ENCODE data around the gene FAM170B. TPM values are rescaled to one million over a fixed set of nuclear protein-coding genes. Genes with fewer than 3 reads are reported as not detected.

FAM170B gene
- total and polyA plus RNA-seq, 7 donors: not detected

- H3K4me3 ChIP-seq: no peak overlapping the region
- no peaks in the 10 kb centered on the region for H3K36me3 ChIP-seq
- peaks cover 0 to 26% (median 22%) of the 10 kb centered on the region in 4 donors for H3K4me1 ChIP-seq
- DNase-seq: no peak
- no peak overlapping the region for H3K27ac ChIP-seq
- H3K9me3 ChIP-seq: peaks cover 0 to 4% (median 2%) of the 10 kb centered on the region in 4 donors
- no peaks in the 10 kb centered on the region for H3K27me3 ChIP-seq
- intact Hi-C loops (cut with DNase I): no loop called here
- 84 to 86% methylated on average over 13 of the region's 13 CpGs for WGBS, 2 donors
- TF ChIP-seq EP300 (IDR thresholded peaks at IDR 0.05): no peak
- TF ChIP-seq, protein P1, sequence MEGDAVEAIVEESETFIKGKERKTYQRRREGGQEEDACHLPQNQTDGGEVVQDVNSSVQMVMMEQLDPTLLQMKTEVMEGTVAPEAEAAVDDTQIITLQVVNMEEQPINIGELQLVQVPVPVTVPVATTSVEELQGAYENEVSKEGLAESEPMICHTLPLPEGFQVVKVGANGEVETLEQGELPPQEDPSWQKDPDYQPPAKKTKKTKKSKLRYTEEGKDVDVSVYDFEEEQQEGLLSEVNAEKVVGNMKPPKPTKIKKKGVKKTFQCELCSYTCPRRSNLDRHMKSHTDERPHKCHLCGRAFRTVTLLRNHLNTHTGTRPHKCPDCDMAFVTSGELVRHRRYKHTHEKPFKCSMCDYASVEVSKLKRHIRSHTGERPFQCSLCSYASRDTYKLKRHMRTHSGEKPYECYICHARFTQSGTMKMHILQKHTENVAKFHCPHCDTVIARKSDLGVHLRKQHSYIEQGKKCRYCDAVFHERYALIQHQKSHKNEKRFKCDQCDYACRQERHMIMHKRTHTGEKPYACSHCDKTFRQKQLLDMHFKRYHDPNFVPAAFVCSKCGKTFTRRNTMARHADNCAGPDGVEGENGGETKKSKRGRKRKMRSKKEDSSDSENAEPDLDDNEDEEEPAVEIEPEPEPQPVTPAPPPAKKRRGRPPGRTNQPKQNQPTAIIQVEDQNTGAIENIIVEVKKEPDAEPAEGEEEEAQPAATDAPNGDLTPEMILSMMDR (IDR thresholded peaks at IDR 0.05): no peak
These were observed 42.2 kb downstream of the FAM170B start for GRCh38 chr10:49091450-49092210.

GRCh38 chr10:49090696-49091380 lies 43.0 kb downstream of the FAM170B start:
- H3K27me3 ChIP-seq: no peaks in the 10 kb centered on the region
- peaks cover 0 to 5% (median 3%) of the 10 kb centered on the region in 4 donors for H3K9me3 ChIP-seq
- TF ChIP-seq POLR2AphosphoS5 (IDR thresholded peaks at IDR 0.05) (no peak), POLR2A (IDR thresholded peaks at IDR 0.05) (no peak), EP300 (IDR thresholded peaks at IDR 0.05) (no peak)
- TF ChIP-seq, protein P1 (IDR thresholded peaks at IDR 0.05): no peak
- H3K27ac ChIP-seq: peak overlapping the region in 2 of 4 donors; percentile 46
- no peaks in the 10 kb centered on the region for H3K36me3 ChIP-seq
- peaks cover 0 to 26% (median 19%) of the 10 kb centered on the region in 4 donors for H3K4me1 ChIP-seq
- WGBS, 2 donors: 63 to 82% methylated on average over 6 of the region's 6 CpGs
- no peak for DNase-seq
- intact Hi-C loops (cut with DNase I): no loop called here
- no peak overlapping the region for H3K4me3 ChIP-seq

- peaks cover 0 to 5% (median 3%) of the 10 kb centered on the region in 4 donors for H3K9me3 ChIP-seq
- peak overlapping the region in 2 of 4 donors; percentile 46 for H3K27ac ChIP-seq
- H3K27me3 ChIP-seq: no peaks in the 10 kb centered on the region
- no peak for TF ChIP-seq POLR2AphosphoS5 (IDR thresholded peaks at IDR 0.05)
- no peak for TF ChIP-seq EP300 (IDR thresholded peaks at IDR 0.05)
- TF ChIP-seq, protein P1 (IDR thresholded peaks at IDR 0.05): no peak
- TF ChIP-seq POLR2A (IDR thresholded peaks at IDR 0.05): no peak
- WGBS, 2 donors: 53 to 74% methylated on average over 1 of the region's 1 CpG
- H3K36me3 ChIP-seq: no peaks in the 10 kb centered on the region
- H3K4me1 ChIP-seq: peaks cover 0 to 26% (median 19%) of the 10 kb centered on the region in 4 donors
- intact Hi-C loops (cut with DNase I): no loop called here
- no peak overlapping the region for H3K4me3 ChIP-seq
- DNase-seq: no peak
These were observed 43.6 kb downstream of the FAM170B start for GRCh38 chr10:49090189-49090575.

DNA sequence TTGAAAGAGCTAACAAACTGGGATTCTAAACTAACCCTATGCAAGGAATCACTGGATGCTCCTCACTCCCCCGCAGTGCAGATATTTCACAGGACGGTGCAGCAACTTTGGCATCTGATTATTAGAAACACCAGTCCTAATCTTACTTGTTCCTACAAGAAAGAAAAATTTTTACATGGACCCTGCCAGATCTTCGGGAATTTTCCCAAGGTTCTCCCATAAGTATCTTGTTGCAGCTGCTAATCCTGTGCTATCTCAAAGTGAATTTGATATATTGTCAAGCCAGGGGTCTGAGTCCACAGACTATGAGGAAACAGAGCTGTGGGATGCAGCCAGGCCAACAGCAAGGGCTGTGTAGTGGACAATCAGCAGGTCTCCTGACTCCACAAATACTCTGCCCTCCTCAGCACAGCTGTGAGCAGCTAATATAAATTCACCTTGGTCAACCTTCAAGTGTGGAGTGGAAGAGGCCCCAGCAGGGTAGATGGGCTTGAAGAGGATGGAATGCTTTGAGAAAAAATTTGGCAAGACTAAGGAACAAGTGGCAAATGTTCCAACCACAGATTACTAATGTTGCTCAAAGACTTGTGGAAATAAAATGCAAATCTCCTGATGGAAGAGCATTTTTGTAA lies 44.1 kb downstream of the FAM170B start:
- peaks cover 0 to 4% (median 1%) of the 10 kb centered on the region in 4 donors for H3K36me3 ChIP-seq
- peaks cover 0 to 5% (median 3%) of the 10 kb centered on the region in 4 donors for H3K9me3 ChIP-seq
- no peak overlapping the region for H3K4me3 ChIP-seq
- H3K4me1 ChIP-seq: peaks cover 0 to 22% (median 19%) of the 10 kb centered on the region in 4 donors
- intact Hi-C loops (cut with DNase I): no loop called here
- 67 to 85% methylated on average over 3 of the region's 3 CpGs for WGBS, 2 donors
- DNase-seq: no peak
- no peaks in the 10 kb centered on the region for H3K27me3 ChIP-seq
- TF ChIP-seq POLR2AphosphoS5 (IDR thresholded peaks at IDR 0.05) (peak in 3 of 4 donors; percentile 25 to 49 (median 39)), EP300 (IDR thresholded peaks at IDR 0.05) (no peak), POLR2A (IDR thresholded peaks at IDR 0.05) (no peak)
- TF ChIP-seq, protein P1 (IDR thresholded peaks at IDR 0.05): no peak
- H3K27ac ChIP-seq: peak overlapping the region in 2 of 4 donors; percentile 46

Data from sigmoid colon (tissue), 7 donors.